Neural progenitor cell (in vitro differentiated cells): ENCODE measurements around the gene LPIN1. TPM values are rescaled to one million over a fixed set of nuclear protein-coding genes. Genes with fewer than 3 reads are reported as not detected.
"Not testable (repeated sequence)": the region's sequence is repeated elsewhere in the genome, so short reads cannot be mapped to it uniquely, and the experiment has no call there.

Source experiments
- DNase-seq: peaks from one replicate; pipeline ENCODE4 v3.0.0-alpha.2; 2016; ENCODE audit warnings: low spot score
- H2AFZ ChIP-seq: fragments of 200-600 bp; sonication (generic); replicated peaks from 2 replicates; pipeline ENCODE4 v1.6.1; 2016; ENCODE audit warnings: antibody characterized with exemption
- H3F3A ChIP-seq: fragments of 200-600 bp; sonication (generic); 2 replicates; pipeline ENCODE4 v1.6.1; 2016; ENCODE audit warnings: antibody characterized with exemption, low read depth
- H3K27ac ChIP-seq: fragments of 200-600 bp; sonication (generic); 2 replicates; pipeline ENCODE4 v1.5.1; 2016; ENCODE audit warnings: mild to moderate bottlenecking
- H3K27me3 ChIP-seq: fragments of 200-600 bp; sonication (generic); 2 replicates; pipeline ENCODE4 v1.6.1; 2016; ENCODE audit warnings: mild to moderate bottlenecking, moderate library complexity
- H3K36me3 ChIP-seq: fragments of 200-600 bp; sonication (generic); 2 replicates; pipeline ENCODE4 v1.5.1; 2016
- H3K4me1 ChIP-seq: fragments of 200-600 bp; sonication (generic); 2 replicates; pipeline ENCODE4 v1.6.1; 2016; ENCODE audit warnings: mixed run types
- H3K4me2 ChIP-seq: fragments of 200-600 bp; sonication (generic); 2 replicates; pipeline ENCODE4 v1.6.1; 2016
- H3K4me3 ChIP-seq: fragments of 200-600 bp; sonication (generic); 2 replicates; pipeline ENCODE4 v1.5.1; 2016
- H3K79me2 ChIP-seq: fragments of 200-600 bp; sonication (generic); 2 replicates; pipeline ENCODE4 v1.6.1; 2016; ENCODE audit warnings: low read depth
- H3K9ac ChIP-seq: fragments of 200-600 bp; sonication (generic); 2 replicates; pipeline ENCODE4 v1.6.1; 2016
- H3K9me3 ChIP-seq: fragments of 200-600 bp; sonication (generic); 2 replicates; pipeline ENCODE4 v1.5.1; 2016; ENCODE audit warnings: low read depth
- H4K20me1 ChIP-seq: fragments of 200-600 bp; sonication (generic); 2 replicates; pipeline ENCODE4 v1.6.1; 2016; ENCODE audit warnings: low read depth
- H3K27ac Mint-ChIP-seq: 3 replicates; pipeline ENCODE4 v1.8.0; 2021; ENCODE audit warnings: mixed read lengths
- H3K27me3 Mint-ChIP-seq: 2 replicates; pipeline ENCODE4 v1.8.0; 2022; ENCODE audit warnings: low read depth, mild to moderate bottlenecking, inconsistent platforms, moderate library complexity, mixed read lengths; ENCODE audit not compliant: insufficient read depth
- H3K36me3 Mint-ChIP-seq: 3 replicates; pipeline ENCODE4 v1.8.0; 2021; ENCODE audit warnings: mixed read lengths
- H3K4me1 Mint-ChIP-seq: 3 replicates; pipeline ENCODE4 v1.8.0; 2021; ENCODE audit warnings: mixed read lengths
- H3K4me3 Mint-ChIP-seq: 3 replicates; pipeline ENCODE4 v1.8.0; 2021; ENCODE audit warnings: mild to moderate bottlenecking, moderate library complexity, mixed read lengths
- H3K9me3 Mint-ChIP-seq: 3 replicates; pipeline ENCODE4 v1.8.0; 2020; ENCODE audit warnings: mixed read lengths
- CTCF ChIP-seq: fragments of 200-600 bp; sonication (generic); IDR thresholded peaks from 2 replicates; pipeline ENCODE4 v1.5.1; 2017; ENCODE audit warnings: antibody characterized with exemption, mild to moderate bottlenecking
- EZH2 ChIP-seq: fragments of 200-600 bp; sonication (generic); IDR thresholded peaks from 2 replicates; pipeline ENCODE4 v1.6.1; 2017; ENCODE audit warnings: antibody characterized with exemption, mild to moderate bottlenecking, moderate library complexity
- EZH2phosphoT487 ChIP-seq: fragments of 200-600 bp; sonication (generic); IDR thresholded peaks from 2 replicates; pipeline ENCODE4 v1.6.1; 2017; ENCODE audit warnings: antibody characterized with exemption
- total RNA-seq: library from RNA; depleted of rRNA; stranded (reverse); fragments of >200 nt; gene quantifications from 2 replicates; pipeline ENCODE4 v1.2.3, GENCODE V29; 2015; ENCODE audit warnings: low replicate concordance

LPIN1 gene
- total RNA-seq, 1 donor from 2014 or later: 18.0 TPM

- no peaks in the 10 kb centered on the region for H3K4me1 ChIP-seq
Measured at GRCh38 chr2:11810237-11810977, 64.0 kb downstream of the LPIN1 start.

DNA sequence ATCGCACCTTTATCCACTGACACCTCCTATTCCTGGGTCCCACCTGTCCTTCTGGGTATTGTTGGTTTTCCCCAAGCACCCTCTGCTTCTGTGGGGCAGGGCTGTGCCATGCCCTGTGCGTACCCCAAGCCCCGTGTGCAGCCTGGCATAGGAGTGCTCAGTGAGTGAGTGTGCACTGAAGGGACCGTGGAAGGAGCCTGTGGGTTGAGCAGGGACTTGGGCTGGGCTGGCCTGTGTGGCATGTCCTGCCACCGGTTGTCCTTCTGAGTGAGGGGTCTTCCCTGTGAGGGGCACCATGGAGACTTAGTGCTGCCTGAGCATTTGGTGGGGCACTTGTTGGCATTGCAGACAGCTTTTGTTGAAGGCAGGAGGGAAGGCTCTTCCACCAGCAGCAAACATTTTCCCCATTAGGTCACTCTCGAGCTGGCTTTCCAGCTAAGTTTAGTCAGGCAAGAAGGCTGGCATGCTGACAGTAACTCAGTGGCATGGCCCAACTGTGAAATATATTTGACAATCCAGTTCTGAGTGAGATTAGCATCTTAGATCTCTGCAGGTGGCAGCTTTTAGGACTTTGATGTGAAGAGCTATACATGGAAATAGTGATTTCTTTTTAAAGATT is 64.7 kb downstream of the LPIN1 start:
- no peak overlapping the region for H3K9ac ChIP-seq
- TF ChIP-seq EZH2: no peak
- no peak for TF ChIP-seq CTCF
- no peak for TF ChIP-seq EZH2phosphoT487
- no peaks in the 10 kb centered on the region for H3F3A ChIP-seq
- no peaks in the 10 kb centered on the region for H3K9me3 ChIP-seq
- H3K4me3 Mint-ChIP-seq: no peak overlapping the region
- no peak overlapping the region for H3K27ac Mint-ChIP-seq
- no peaks in the 10 kb centered on the region for H3K79me2 ChIP-seq
- peaks cover 62% of the 10 kb centered on the region for H3K36me3 Mint-ChIP-seq
- H3K9me3 Mint-ChIP-seq: no peaks in the 10 kb centered on the region
- H3K4me1 ChIP-seq: no peaks in the 10 kb centered on the region
- no peaks in the 10 kb centered on the region for H3K36me3 ChIP-seq
- no peak overlapping the region for H3K27ac ChIP-seq
- no peaks in the 10 kb centered on the region for H3K27me3 ChIP-seq
- no peak for DNase-seq
- H3K4me1 Mint-ChIP-seq: peaks cover 10% of the 10 kb centered on the region
- no peak overlapping the region for H3K4me3 ChIP-seq
- no peaks in the 10 kb centered on the region for H4K20me1 ChIP-seq
- no peak overlapping the region for H3K4me2 ChIP-seq
- H2AFZ ChIP-seq: no peak overlapping the region
- H3K27me3 Mint-ChIP-seq: peaks cover 4% of the 10 kb centered on the region

More at GRCh38 chr2:11810237-11810977, 64.0 kb downstream of the LPIN1 start:
- no peak for TF ChIP-seq CTCF
- no peak for TF ChIP-seq EZH2phosphoT487
- no peak for TF ChIP-seq EZH2
- Mint-ChIP-seq H3K4me3 (no peak overlapping the region), H3K27me3 (peaks cover 4% of the 10 kb centered on the region), H3K9me3 (no peaks in the 10 kb centered on the region), H3K4me1 (peaks cover 10% of the 10 kb centered on the region), H3K27ac (no peak overlapping the region), H3K36me3 (peaks cover 62% of the 10 kb centered on the region)
- Histone ChIP-seq H3K4me2 (no peak overlapping the region), H3K36me3 (no peaks in the 10 kb centered on the region), H3K9me3 (no peaks in the 10 kb centered on the region), H3K9ac (no peak overlapping the region), H2AFZ (no peak overlapping the region), H3K79me2 (no peaks in the 10 kb centered on the region), H3K27ac (no peak overlapping the region), H3K27me3 (no peaks in the 10 kb centered on the region), H4K20me1 (no peaks in the 10 kb centered on the region), H3K4me3 (no peak overlapping the region), H3F3A (no peaks in the 10 kb centered on the region)
- no peak for DNase-seq

- Histone ChIP-seq H3K36me3 (no peaks in the 10 kb centered on the region), H3K4me1 (no peaks in the 10 kb centered on the region), H3K9ac (no peak overlapping the region), H3K27me3 (no peaks in the 10 kb centered on the region), H3K4me2 (no peak overlapping the region), H3K79me2 (no peaks in the 10 kb centered on the region), H4K20me1 (no peaks in the 10 kb centered on the region), H3F3A (no peaks in the 10 kb centered on the region), H2AFZ (no peak overlapping the region), H3K27ac (no peak overlapping the region), H3K9me3 (no peaks in the 10 kb centered on the region), H3K4me3 (no peak overlapping the region)
- peaks cover 61% of the 10 kb centered on the region for H3K36me3 Mint-ChIP-seq
- H3K27ac Mint-ChIP-seq: peak overlapping the region; percentile 64
- no peak overlapping the region for H3K4me3 Mint-ChIP-seq
- TF ChIP-seq EZH2: no peak
- TF ChIP-seq CTCF: no peak
- TF ChIP-seq EZH2phosphoT487: no peak
- DNase-seq: no peak
- H3K9me3 Mint-ChIP-seq: no peaks in the 10 kb centered on the region
- peaks cover 10% of the 10 kb centered on the region for H3K4me1 Mint-ChIP-seq
- H3K27me3 Mint-ChIP-seq: peaks cover 4% of the 10 kb centered on the region
Measured at GRCh38 chr2:11812466-11813248, 66.2 kb downstream of the LPIN1 start.

- not testable (repeated sequence) for H2AFZ ChIP-seq, H3K9me3 Mint-ChIP-seq, H3K4me3 Mint-ChIP-seq, H3K9me3 ChIP-seq, H3K9ac ChIP-seq, H3K27ac ChIP-seq, H4K20me1 ChIP-seq, DNase-seq, H3K27me3 ChIP-seq, H3F3A ChIP-seq, H3K27me3 Mint-ChIP-seq, H3K4me1 Mint-ChIP-seq, H3K4me2 ChIP-seq, H3K36me3 ChIP-seq, H3K4me3 ChIP-seq, H3K4me1 ChIP-seq, H3K27ac Mint-ChIP-seq, H3K79me2 ChIP-seq
- peaks cover 60% of the 10 kb centered on the region for H3K36me3 Mint-ChIP-seq
Measured at GRCh38 chr2:11813345-11813744, 66.9 kb downstream of the LPIN1 start.
